ENCODE measurements around the gene SPRYD3.

Gene SPRYD3

GRCh38 chr12:53063708-53064612 is 15.2 kb downstream of the SPRYD3 start:
- Mint-ChIP-seq H3K27me3 (no peaks in the 10 kb centered on the region), H3K9me3 (no peaks in the 10 kb centered on the region), H3K27ac (no peak overlapping the region), H3K4me1 (peaks cover 5% of the 10 kb centered on the region), H3K4me3 (no peak overlapping the region), H3K36me3 (ENCODE audit: low read depth) (peaks cover 10% of the 10 kb centered on the region)
- ATAC-seq, result no peak
- no peak for DNase-seq

DNA sequence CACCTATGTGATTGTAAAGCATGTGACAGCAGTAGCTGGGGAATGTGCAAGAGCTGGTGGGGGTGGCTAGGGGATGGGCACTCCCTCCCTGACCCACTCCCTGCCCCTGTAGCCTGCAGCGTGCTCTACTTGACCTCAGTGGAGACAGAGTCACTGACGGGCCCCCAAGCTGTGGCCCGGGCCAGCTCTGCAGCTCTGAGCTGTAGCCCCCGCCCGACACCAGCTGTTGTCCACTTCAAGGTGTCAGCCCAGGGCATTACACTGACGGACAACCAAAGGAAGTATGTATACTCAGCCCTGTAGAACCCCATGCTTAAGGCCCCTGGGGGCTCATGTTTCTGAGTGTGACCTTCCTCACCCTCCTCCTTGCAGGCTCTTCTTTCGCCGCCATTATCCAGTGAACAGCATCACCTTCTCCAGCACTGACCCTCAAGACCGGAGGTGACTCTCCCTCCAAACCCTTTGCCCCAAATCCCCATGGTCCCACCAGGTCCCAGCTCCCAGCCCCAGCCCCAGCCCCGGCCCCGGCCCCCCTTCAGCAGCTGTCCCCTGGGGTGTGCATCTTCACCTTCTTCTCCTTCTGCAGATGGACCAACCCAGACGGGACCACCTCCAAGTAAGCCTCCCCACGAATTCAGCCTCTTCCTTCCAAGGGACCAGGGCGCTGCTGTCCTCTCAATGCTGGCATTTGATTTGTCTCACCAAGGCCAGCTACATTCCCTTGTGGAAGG is 16.0 kb downstream of the SPRYD3 start:
- ATAC-seq, result no peak
- H3K36me3 Mint-ChIP-seq (ENCODE audit: low read depth), result peaks cover 10% of the 10 kb centered on the region
- H3K9me3 Mint-ChIP-seq, result no peaks in the 10 kb centered on the region
- DNase-seq, result no peak
- H3K4me3 Mint-ChIP-seq, result no peak overlapping the region
- H3K27ac Mint-ChIP-seq, result no peak overlapping the region
- H3K4me1 Mint-ChIP-seq, result peaks cover 5% of the 10 kb centered on the region
- H3K27me3 Mint-ChIP-seq, result no peaks in the 10 kb centered on the region

DNA sequence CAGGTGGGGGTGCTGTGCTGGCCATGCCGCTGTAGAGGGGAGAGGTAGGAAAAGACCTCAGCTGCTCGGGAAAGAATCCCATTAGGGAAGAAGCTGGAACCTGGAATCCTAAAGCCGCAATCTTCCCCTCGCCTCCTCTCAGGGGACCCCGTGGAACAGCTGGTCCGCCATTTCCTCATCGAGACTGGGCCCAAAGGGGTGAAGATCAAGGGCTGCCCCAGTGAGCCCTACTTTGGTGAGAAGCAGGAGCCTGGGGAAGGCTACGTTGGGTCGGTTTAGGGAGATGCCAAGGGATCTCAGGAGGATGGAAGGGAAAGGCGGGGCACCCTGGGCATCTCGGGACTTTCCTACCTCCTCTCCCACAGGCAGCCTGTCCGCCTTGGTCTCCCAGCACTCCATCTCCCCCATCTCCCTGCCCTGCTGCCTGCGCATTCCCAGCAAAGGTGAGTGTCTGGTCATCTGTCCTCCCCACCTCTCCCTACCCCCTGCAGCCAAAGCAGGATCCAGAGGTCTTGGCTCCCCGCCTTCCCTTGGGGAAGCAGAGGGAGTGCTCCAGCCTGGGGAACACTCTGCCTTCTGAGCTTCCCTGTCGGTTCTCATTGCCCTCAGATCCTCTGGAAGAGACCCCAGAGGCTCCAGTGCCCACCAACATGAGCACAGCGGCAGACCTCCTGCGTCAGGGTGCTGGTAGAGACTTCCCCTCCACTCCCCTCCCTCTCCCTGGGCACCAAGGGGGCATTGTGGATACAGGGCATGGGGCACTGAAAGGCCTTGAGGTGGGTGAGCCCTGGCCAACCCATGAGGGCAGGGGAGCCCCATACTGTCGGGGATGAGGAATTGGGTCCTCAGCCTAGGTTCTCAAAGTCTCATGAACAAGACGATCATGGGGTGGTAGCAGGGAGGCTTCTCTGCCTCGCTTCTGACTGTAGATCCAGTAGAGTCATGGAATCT is 16.9 kb downstream of the SPRYD3 start:
- Mint-ChIP-seq H3K36me3 (ENCODE audit: low read depth) (peaks cover 10% of the 10 kb centered on the region), H3K27me3 (no peaks in the 10 kb centered on the region), H3K4me3 (no peak overlapping the region), H3K27ac (no peak overlapping the region), H3K4me1 (peaks cover 5% of the 10 kb centered on the region), H3K9me3 (no peaks in the 10 kb centered on the region)
- DNase-seq (no peak), ATAC-seq (no peak)

- no peak for ATAC-seq
- no peak for DNase-seq
- Mint-ChIP-seq H3K4me3 (no peak overlapping the region), H3K27me3 (no peaks in the 10 kb centered on the region), H3K4me1 (peaks cover 5% of the 10 kb centered on the region), H3K9me3 (no peaks in the 10 kb centered on the region), H3K27ac (no peak overlapping the region), H3K36me3 (ENCODE audit: low read depth) (peaks cover 9% of the 10 kb centered on the region)
These were observed 17.7 kb downstream of the SPRYD3 start for GRCh38 chr12:53061404-53062010.

GRCh38 chr12:53060721-53061276 is 18.4 kb downstream of the SPRYD3 start:
- H3K36me3 Mint-ChIP-seq (ENCODE audit: low read depth), result peaks cover 3% of the 10 kb centered on the region
- no peaks in the 10 kb centered on the region for H3K27me3 Mint-ChIP-seq
- peaks cover under 1% of the 10 kb centered on the region for H3K4me1 Mint-ChIP-seq
- no peaks in the 10 kb centered on the region for H3K9me3 Mint-ChIP-seq
- no peak for ATAC-seq
- H3K4me3 Mint-ChIP-seq, result no peak overlapping the region
- no peak for DNase-seq
- no peak overlapping the region for H3K27ac Mint-ChIP-seq

DNA sequence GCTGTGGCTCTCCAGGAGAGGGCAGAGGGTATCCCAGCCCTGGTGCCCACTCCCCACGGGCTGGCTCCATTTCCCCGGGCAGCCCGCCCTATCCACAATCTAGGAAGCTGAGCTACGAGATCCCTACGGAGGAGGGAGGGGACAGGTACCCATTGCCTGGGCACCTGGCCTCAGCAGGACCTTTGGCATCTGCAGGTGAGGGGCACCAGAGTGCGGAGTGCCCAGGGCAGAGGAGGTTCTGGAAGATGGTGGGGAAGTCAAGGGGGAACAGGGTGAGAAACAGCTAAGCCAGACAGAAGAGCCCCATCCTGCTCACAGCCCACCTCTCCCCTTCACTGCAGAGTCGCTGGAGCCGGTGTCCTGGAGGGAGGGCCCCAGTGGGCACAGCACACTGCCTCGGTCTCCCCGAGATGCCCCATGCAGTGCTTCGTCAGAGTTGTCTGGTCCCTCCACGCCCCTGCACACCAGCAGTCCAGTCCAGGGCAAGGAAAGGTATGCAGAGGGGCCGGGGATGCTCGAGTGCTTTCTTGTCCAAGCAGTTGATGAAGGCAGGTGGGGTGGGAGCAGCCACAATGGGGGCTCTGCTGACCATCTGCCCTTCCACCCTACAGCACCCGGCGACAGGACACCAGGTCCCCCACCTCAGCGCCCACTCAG is 19.0 kb downstream of the SPRYD3 start:
- H3K4me3 Mint-ChIP-seq, result no peak overlapping the region
- no peaks in the 10 kb centered on the region for H3K27me3 Mint-ChIP-seq
- H3K27ac Mint-ChIP-seq, result no peak overlapping the region
- H3K4me1 Mint-ChIP-seq, result no peaks in the 10 kb centered on the region
- ATAC-seq (no peak), DNase-seq (no peak)
- no peaks in the 10 kb centered on the region for H3K9me3 Mint-ChIP-seq
- H3K36me3 Mint-ChIP-seq (ENCODE audit: low read depth), result peaks cover 2% of the 10 kb centered on the region

DNA sequence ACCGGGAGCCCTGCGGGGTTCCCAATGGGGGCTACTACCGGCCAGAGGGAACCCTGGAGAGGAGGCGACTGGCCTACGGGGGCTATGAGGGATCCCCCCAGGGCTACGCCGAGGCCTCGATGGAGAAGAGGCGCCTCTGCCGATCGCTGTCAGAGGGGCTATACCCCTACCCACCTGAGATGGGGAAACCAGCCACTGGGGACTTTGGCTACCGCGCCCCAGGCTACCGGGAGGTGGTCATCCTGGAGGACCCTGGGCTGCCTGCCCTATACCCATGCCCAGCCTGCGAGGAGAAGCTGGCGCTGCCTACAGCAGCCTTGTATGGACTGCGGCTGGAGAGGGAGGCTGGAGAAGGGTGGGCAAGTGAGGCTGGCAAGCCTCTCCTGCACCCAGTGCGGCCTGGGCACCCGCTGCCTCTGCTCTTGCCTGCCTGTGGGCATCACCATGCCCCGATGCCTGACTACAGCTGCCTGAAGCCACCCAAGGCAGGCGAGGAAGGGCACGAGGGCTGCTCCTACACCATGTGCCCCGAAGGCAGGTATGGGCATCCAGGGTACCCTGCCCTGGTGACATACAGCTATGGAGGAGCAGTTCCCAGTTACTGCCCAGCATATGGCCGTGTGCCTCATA is 19.6 kb downstream of the SPRYD3 start:
- no peaks in the 10 kb centered on the region for H3K4me1 Mint-ChIP-seq
- no peaks in the 10 kb centered on the region for H3K27me3 Mint-ChIP-seq
- no peak for DNase-seq
- H3K27ac Mint-ChIP-seq, result no peak overlapping the region
- H3K4me3 Mint-ChIP-seq, result no peak overlapping the region
- no peaks in the 10 kb centered on the region for H3K36me3 Mint-ChIP-seq (ENCODE audit: low read depth)
- no peak for ATAC-seq
- no peaks in the 10 kb centered on the region for H3K9me3 Mint-ChIP-seq

DNA sequence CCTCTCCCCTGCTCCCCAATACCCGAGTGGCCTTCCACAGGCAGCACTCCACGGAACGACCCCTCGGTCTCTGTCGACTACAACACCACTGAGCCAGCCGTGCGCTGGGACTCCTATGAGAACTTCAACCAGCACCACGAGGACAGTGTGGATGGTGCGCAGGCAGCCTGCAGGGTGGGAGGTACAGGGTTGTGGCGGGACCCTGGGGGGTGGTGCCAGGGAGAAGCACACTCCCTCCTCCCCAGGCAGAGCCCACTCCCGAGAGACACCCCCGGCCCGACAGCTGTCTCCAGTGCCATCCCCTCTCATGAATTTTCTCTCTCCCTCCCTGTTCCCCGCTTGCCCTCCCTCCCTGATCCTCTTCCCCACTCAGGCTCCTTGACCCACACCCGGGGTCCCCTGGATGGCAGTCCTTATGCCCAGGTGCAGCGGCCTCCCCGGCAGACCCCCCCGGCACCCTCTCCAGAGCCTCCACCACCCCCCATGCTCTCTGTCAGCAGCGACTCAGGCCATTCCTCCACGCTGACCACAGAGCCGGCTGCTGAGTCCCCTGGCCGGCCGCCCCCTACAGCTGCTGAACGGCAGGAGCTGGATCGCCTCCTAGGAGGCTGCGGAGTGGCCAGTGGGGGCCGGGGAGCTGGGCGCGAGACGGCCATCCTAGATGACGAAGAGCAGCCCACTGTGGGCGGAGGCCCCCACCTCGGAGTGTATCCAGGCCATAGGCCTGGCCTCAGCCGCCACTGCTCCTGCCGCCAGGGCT is 20.3 kb downstream of the SPRYD3 start:
- ATAC-seq (no peak), DNase-seq (no peak)
- Mint-ChIP-seq H3K36me3 (ENCODE audit: low read depth) (no peaks in the 10 kb centered on the region), H3K9me3 (no peaks in the 10 kb centered on the region), H3K4me1 (peaks cover 4% of the 10 kb centered on the region), H3K4me3 (no peak overlapping the region), H3K27me3 (no peaks in the 10 kb centered on the region), H3K27ac (no peak overlapping the region)

DNA sequence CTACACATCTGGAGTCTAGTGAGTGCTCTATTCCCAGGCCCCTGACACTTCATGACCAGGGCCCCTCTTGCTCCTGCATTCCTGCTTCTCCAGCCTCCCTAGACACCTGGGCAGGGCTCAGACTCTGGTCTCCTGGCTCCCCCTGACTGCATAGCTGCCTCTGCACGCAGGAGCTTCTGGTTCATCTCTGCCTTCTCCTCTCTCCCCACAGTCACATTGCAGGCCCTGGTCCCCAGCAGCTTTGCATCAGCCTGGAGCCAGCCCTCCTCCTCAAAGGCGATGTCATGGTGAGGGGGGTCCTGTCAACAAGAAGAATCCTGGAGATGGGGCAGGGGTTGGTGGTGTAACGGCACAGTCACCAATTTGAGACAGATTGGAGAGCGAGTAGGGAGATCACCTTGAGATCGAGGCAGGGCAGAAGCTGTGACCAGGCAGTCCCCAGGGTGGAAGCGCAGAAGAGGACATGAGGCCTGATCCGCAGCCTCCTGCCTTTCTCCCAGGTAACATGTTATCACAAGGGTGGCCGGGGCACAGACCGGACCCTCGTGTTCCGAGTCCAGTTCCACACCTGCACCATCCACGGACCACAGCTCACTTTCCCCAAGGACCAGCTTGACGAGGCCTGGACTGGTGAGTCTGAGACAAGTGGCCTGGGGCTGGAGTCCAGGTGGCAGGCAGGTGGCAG is 21.2 kb downstream of the SPRYD3 start:
- Mint-ChIP-seq H3K36me3 (ENCODE audit: low read depth) (no peaks in the 10 kb centered on the region), H3K27ac (no peak overlapping the region), H3K9me3 (no peaks in the 10 kb centered on the region), H3K27me3 (no peaks in the 10 kb centered on the region), H3K4me1 (peaks cover 7% of the 10 kb centered on the region), H3K4me3 (no peak overlapping the region)
- DNase-seq (no peak), ATAC-seq (no peak)

- ATAC-seq (no peak), DNase-seq (no peak)
- no peak overlapping the region for H3K4me3 Mint-ChIP-seq
- H3K4me1 Mint-ChIP-seq, result peaks cover 7% of the 10 kb centered on the region
- no peak overlapping the region for H3K27ac Mint-ChIP-seq
- no peaks in the 10 kb centered on the region for H3K36me3 Mint-ChIP-seq (ENCODE audit: low read depth)
- H3K27me3 Mint-ChIP-seq, result no peaks in the 10 kb centered on the region
- H3K9me3 Mint-ChIP-seq, result no peaks in the 10 kb centered on the region
These were observed 22.3 kb downstream of the SPRYD3 start for GRCh38 chr12:53056901-53057300.

GRCh38 chr12:53056296-53056695 is 22.9 kb downstream of the SPRYD3 start:
- Mint-ChIP-seq H3K4me3 (no peak overlapping the region), H3K27ac (no peak overlapping the region), H3K4me1 (peaks cover 7% of the 10 kb centered on the region), H3K27me3 (no peaks in the 10 kb centered on the region), H3K9me3 (no peaks in the 10 kb centered on the region), H3K36me3 (ENCODE audit: low read depth) (no peaks in the 10 kb centered on the region)
- DNase-seq, result no peak
- ATAC-seq, result no peak
